Muscle of back (tissue), 11 donors: Measurements from ENCODE around the gene SLA2. TPM values are rescaled to one million over a fixed set of nuclear protein-coding genes. Genes with fewer than 3 reads are reported as not detected.
"Not testable (repeated sequence)": the region's sequence is repeated elsewhere in the genome, so short reads cannot be mapped to it uniquely, and the experiment has no call there.

ENCODE experiments used
- DNase-seq, 3 donors: peaks; one replicate each; pipeline versions ENCODE4 v3.0.0 to v3.0.0-alpha.2; 2013
- polyA plus RNA-seq, 10 donors: library from polyadenylated mRNA; unstranded; fragments of 120-200 nt; gene quantifications; one replicate each; pipeline ENCODE4 v1.2.1, GENCODE V29; 2013; ENCODE audit not compliant: insufficient read length in 10 of 10

SLA2 gene
- polyA plus RNA-seq, 10 donors, result 0.18 to 1.2 (median 0.31) TPM

DNA sequence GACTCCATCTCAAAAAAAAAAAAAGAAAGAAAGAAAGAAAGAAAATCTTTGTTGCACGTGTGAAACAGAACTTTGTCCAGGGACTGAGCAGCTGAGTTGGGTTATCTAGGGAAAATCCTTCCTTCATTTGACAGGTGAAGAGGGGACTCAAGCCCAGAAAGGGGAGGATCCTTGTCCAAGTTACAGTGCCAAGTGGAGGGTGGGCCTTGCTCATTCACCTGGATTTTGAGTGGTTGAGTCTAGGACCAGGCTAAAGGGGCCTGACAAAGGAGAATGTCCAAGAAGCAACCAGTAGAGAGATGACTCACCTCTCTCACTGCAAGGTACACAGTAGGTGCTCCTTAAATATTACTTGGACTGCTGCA is 69.9 kb downstream of the SLA2 start:
- no peak for DNase-seq

DNA sequence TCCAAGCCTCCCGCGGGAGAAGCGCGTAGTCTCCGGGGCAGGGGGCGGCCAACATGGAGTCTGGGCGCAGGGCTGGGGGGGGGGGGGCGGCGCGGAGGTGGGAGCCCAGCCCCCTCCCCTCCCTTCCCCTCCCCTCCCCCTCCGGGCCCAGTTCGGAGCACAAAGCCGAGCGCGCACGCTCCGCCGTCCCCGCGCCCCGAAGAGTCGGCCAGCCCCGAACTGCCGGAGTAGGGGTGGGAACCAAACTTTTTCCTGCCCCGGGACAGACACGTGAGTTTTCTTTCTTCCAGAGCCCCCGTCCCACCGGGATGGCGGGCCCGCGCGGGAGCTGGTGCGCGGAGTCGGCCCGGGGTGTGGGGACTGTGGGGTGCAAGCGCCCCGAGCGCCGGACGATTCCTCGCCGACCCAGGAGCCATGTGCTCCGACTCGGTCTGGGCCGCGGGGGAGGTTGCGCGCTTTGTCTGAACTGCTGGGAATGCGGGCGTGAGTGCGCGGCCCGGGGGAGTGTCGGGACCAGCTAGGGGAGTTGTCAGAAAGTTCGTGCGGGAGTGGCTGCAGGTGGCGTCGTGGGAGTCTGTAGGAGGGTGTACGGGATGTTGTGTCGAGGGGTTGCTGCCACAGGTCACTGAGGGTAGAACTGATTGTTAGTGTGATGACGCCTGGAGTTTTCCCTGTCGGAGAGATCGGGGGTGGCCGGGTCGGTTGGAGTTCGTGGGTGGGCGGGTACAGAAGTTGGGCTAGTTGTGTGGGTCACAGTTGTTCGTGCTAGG is 71.4 kb downstream of the SLA2 start:
- DNase-seq, result peak in 2 of 3 donors; percentile 63 to 82

DNA sequence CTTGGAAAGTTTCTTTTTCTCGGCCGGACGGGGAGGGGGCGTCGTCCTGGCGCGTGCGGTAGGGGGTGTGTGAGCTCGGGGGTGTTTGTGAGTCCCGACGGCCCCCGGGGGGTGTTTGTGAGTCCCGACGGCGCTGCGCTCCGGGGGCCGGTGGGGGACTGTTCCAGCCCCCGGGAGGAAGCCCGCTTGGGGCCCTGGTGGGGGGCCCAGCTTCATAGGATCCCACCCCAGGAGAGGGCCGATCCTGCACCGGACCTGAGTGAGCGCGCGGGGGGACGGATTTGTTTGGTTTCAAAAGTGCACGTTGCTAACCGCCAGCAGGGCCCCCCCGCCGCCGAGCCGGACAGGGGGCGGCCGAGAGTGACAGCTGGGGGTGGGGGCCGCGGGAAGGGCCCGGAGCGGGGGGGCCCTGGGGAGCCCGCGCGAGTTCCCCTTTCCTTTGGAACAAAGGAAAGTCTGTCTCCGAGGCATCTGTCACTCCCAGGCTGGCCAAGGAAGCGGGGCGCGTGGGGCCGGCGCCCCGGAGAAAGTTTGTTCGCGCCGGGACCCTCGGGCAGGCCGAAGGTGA is 72.1 kb downstream of the SLA2 start:
- peak in 2 of 3 donors; percentile 42 to 78 for DNase-seq

GRCh38 chr20:36573103-36573797 is 72.7 kb downstream of the SLA2 start, which contains the start of gene TGIF2:
Gene TGIF2 (plus strand): TSS chr20:36573597. CDS start chr20:36578775, 5,178 bp downstream.
- DNase-seq, result peak; percentile 90 to 91 (median 91)

DNA sequence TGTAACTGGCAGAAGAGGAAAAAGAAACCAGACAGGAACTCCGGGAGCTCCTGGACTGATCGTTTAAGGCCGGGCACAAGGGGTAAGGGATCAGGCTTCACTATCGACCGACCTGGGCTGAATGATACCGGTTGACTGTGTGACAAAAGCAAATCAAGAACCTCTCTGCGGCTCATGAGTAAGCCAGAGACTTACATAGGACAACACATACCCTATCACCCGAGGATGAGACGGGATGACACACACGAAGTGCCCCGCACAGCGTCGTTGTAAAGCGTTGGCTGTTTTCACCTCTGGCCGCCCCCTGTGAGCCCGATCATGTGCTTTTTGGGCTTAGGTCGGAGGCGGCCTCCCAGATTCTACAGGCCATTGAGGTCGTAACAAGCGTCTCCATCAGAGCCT is 73.3 kb downstream of the SLA2 start:
- DNase-seq, result peak in 1 of 3 donors; percentile 34

DNA sequence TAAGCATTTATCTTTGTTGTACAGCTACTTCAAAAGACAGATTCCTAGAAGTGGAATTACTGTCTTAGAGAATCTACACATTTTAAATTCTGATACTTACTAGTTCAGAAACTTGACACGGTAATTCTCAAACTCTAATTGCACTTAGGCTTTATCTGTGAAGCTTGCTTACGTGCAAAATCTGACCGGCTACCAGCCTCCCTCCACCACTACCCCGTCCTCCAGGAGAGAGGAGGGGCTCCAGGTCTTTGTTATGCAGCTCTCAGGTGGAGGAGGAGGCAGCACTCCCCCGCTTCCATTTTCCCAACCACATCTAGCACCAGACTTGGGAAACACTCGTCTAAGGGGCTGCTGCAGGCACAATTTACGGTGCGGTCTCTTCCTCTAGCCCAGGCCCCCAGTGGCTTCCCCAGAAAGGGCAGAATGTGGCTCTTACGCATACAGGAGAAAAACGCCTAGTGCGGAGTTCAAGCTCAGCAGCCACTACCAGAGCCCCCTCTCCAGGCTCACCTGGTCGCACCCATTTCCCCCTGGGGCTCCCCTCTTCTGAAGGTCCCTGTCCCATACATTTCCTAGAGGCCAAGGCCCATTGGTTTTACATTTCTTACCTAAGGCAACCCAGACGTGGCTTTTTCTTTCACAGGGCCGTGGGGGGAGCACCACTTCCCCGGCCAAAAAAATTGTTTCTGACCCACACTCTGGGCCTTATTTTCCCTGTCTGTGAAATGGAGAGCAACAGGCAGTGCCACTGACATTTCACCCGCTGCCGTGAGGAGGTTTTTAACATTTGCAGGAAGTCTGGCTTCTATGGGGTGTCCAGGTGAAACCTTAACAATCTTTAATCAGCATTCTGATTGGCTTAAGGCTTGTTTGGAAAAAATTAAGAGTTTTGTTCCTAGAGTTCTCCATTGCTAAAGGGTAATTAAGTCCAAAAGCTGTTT is 74.2 kb downstream of the SLA2 start:
- no peak for DNase-seq

DNA sequence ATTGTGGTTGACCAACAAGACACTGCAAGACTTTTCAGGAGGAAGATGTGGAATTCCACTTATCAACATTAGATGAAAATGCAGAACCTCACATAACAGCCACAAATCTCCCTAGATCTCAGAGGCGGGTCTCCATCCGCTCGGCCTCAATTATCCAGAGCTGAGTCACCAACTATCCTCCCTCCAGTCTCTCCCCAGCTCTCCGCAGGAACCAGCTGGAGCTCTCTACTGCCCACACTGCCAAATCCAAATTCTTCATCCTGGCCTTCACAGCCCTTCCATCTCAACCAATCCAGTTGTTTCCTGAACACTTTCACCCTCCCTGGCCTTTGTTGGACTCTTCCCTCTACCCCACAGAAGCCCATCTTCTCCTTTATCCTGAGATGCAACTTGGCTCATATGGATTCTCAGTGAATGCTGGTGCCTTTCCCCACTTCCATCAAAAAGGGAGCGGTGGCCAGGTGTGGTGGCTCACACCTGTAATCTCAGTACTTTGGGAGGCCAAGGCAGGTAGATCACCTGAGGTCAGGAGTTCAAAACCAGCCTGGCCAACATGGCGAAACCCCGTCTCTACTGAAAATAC is 76.1 kb downstream of the SLA2 start:
- DNase-seq, result no peak

- no peak for DNase-seq
Observed at GRCh38 chr20:36565520-36565919, 80.5 kb downstream of the SLA2 start.

- not testable (repeated sequence) for DNase-seq
Observed at GRCh38 chr20:36564726-36565121, 81.3 kb downstream of the SLA2 start.

- not testable (repeated sequence) for DNase-seq
Observed at GRCh38 chr20:36564078-36564725, 81.8 kb downstream of the SLA2 start.

GRCh38 chr20:36563374-36563773 is 82.6 kb downstream of the SLA2 start:
- DNase-seq, result no peak

GRCh38 chr20:36562724-36563123 is 83.3 kb downstream of the SLA2 start:
- DNase-seq, result no peak

Other genes with a start within 250 kb of the SLA2 start
- 100 to 1,000 TPM; 367 to 656 (median 525) TPM for gene MYL9, start 104.7 kb downstream of the SLA2 start, polyA plus RNA-seq
- 10 to 100 TPM; 18.7 to 28.2 (median 22.1) TPM for gene TGIF2, start 72.6 kb downstream of the SLA2 start, polyA plus RNA-seq
- 10 to 100 TPM; 33.3 to 46.9 (median 42.2) TPM for gene RAB5IF, start 40.4 kb downstream of the SLA2 start, polyA plus RNA-seq
- 10 to 100 TPM; 14.0 to 21.4 (median 18.5) TPM for gene NDRG3, start 99.9 kb upstream of the SLA2 start, polyA plus RNA-seq
- 10 to 100 TPM in 5 of 10 donors, 1 to 10 TPM in 5; 7.9 to 15.2 (median 10.1) TPM for gene DSN1, start 127.6 kb upstream of the SLA2 start, polyA plus RNA-seq
- gene TLDC2, start 229.9 kb upstream of the SLA2 start, polyA plus RNA-seq, result 1 to 10 TPM in 3 of 10 donors, under 1 TPM in 6, not detected in 1; 0.18 to 1.4 (median 0.71) TPM